GM18505 (cell line): Measurements from ENCODE around the gene EMX2.

ENCODE experiments used
- ATAC-seq: cut with Tn5 transposase; IDR thresholded peaks from one replicate; pipeline ENCODE4 v1.9.1; 2021; ENCODE audit not compliant: unreplicated experiment
- POLR2A ChIP-seq: IDR thresholded peaks from 4 replicates; pipeline ENCODE4 v1.6.1; 2011; ENCODE audit warnings: borderline replicate concordance; ENCODE audit not compliant: insufficient read depth, insufficient read length; ENCODE audit errors: extremely low read depth

The EMX2 gene

GRCh38 chr10:117545141-117546019 lies 2.8 kb downstream of the EMX2 start:
- no peak for ATAC-seq
- TF ChIP-seq POLR2A = no peak

DNA sequence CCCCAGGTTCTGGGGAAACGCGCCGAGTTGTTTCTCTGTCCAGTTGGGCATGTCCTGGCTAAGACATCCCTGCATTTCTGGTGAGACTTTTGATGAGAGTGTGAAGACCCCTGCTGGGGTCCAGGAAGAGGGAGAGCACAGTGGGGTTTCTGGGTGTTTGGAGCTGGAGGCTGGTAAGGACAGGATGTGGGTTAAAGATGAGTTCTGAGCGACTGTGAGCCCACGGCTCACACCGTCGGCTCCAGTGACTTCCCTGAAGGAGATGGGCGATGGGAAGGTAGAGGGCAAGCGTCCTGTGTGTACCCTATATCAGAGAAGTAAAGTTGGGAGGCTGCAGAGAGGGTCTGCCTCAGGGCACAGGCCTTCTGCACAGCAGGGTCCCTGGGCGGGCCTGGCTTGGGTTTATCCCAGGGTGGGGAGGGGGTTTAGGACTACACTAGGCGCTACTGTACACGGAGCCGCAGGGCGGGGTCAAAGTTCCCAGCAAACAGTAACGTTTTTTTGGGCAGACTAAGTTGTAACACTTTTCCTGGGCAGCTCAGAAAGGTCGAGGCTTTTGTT lies 3.6 kb downstream of the EMX2 start:
- no peak for ATAC-seq
- TF ChIP-seq POLR2A = no peak

GRCh38 chr10:117546581-117547015 lies 4.1 kb downstream of the EMX2 start:
- ATAC-seq = no peak
- no peak for TF ChIP-seq POLR2A

- TF ChIP-seq POLR2A = no peak
- ATAC-seq = no peak
These were observed 4.6 kb downstream of the EMX2 start for GRCh38 chr10:117547016-117547715.

GRCh38 chr10:117547716-117548668 lies 5.4 kb downstream of the EMX2 start:
- no peak for ATAC-seq
- TF ChIP-seq POLR2A = no peak

- ATAC-seq = no peak
- no peak for TF ChIP-seq POLR2A
These were observed 6.6 kb downstream of the EMX2 start for GRCh38 chr10:117549100-117549585.

- TF ChIP-seq POLR2A = no peak
- no peak for ATAC-seq
These were observed 7.5 kb downstream of the EMX2 start for GRCh38 chr10:117550076-117550475.

DNA sequence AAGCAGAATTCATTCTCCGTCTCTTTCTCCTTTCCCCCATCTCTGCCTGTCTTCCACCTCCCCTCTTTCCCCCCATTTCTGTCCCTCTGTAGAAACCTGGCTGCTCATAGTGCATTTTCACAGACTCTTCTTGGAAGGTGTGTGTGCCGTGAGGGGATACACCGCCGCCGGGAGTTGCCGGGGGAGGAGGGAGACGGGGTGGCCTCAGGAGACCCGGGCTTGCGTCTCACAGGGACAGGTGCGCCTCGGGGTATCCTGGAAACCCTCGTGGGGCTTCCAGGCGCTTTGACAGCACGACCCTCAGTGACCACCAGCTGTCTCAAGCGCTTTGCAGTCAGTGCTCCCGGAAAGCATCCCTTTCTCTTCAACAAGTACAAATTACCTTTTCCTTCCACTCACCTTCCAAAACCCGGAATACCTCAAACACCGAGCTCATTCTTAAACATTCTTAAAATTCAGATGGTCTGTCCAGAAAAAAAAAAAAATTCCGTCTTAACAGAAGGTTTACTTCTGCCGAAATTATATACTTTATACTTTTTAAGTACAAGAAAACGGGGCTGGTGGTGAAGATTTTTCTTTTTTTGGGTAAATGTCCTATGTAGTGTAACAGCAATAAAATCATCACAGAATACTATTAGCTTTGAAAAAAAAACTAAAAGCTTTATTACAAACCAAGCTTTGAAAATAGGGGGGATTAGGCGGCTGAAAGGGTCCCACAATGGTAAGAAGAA lies 8.2 kb downstream of the EMX2 start:
- no peak for TF ChIP-seq POLR2A
- ATAC-seq = no peak

- no peak for TF ChIP-seq POLR2A
- ATAC-seq = no peak
These were observed 9.0 kb downstream of the EMX2 start for GRCh38 chr10:117551330-117552155.

DNA sequence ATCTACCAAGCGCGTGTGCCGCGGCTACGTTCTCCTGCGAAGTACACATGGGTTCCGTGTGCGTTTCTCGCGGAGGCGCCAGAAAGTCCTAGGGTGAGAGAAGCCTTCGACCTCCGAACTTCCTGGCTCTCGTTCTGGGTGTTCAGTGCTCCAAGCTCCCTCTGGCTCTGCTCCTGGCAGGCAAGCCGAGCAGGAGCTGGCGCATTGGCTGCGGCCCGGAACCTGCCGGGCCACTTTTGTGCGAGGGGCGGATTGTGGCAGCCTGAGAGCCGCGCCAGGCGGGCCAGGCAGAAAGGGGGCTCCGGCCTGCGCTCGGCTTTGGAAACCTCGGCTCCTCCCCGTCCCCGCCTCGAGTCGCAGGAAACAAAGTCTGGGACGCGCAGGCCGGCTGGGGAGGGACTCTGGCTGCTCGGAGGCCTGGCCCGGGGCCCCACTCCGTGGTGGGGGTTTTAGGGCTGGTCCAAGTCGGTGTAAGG lies 9.6 kb downstream of the EMX2 start:
- TF ChIP-seq POLR2A = no peak

DNA sequence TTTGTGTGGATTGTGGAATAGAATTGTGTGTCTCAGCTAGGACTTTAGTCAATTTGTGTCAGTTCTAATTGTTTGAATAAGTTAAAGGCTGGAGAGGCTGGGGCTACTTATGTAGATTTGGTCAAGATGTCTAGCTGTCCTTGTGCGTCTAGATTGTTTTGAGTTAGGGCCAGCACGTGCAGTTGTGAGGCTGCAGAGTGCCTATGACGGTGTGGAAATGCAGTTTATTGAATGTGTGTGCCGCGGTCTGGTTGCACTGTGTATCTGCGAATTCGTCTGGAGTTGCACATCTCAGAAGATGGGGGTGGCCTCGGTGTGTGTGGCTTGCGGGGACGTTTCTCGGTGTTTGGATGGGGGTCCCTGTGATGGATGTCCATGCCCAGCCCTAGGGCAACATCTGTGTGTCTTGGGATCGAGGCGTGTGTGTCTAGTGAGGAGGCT lies 10.2 kb downstream of the EMX2 start:
- no peak for ATAC-seq
- no peak for TF ChIP-seq POLR2A

More for the DNA sequence above, 9.6 kb downstream of the EMX2 start:
- no peak for ATAC-seq
